Astrocyte of the spinal cord (primary cell): ENCODE results near the gene SLC7A1.
"Not testable (repeated sequence)": the region's sequence is repeated elsewhere in the genome, so short reads cannot be mapped to it uniquely, and the experiment has no call there.

Experiments used
- DNase-seq: peaks from one replicate; pipeline ENCODE4 v3.0.0; 2011; ENCODE audit warnings: low read depth, low spot score
- H3K4me3 ChIP-seq: 2 replicates; pipeline ENCODE4 v1.5.1; 2011; ENCODE audit warnings: low read depth, mild to moderate bottlenecking, low read length, moderate library complexity
- in situ Hi-C: cut with HindIII; loops from 2 replicates; pipeline ENCODE4 v1.10.0; 2017; ENCODE audit warnings: low sequenced_read_pairs
- TF ChIP-seq, protein P1 (sequence below): IDR thresholded peaks from 2 replicates; pipeline ENCODE4 v1.5.1; 2012; ENCODE audit warnings: low read depth, mild to moderate bottlenecking, low read length, inconsistent platforms

The SLC7A1 gene

GRCh38 chr13:29595380-29596063 lies at the start of gene SLC7A1:
Gene SLC7A1, minus strand, starts transcription at chr13:29595688. Its CDS starts 59,500 bp downstream, at chr13:29536188.
- DNase-seq: peak; percentile 88
- TF ChIP-seq, protein P1, sequence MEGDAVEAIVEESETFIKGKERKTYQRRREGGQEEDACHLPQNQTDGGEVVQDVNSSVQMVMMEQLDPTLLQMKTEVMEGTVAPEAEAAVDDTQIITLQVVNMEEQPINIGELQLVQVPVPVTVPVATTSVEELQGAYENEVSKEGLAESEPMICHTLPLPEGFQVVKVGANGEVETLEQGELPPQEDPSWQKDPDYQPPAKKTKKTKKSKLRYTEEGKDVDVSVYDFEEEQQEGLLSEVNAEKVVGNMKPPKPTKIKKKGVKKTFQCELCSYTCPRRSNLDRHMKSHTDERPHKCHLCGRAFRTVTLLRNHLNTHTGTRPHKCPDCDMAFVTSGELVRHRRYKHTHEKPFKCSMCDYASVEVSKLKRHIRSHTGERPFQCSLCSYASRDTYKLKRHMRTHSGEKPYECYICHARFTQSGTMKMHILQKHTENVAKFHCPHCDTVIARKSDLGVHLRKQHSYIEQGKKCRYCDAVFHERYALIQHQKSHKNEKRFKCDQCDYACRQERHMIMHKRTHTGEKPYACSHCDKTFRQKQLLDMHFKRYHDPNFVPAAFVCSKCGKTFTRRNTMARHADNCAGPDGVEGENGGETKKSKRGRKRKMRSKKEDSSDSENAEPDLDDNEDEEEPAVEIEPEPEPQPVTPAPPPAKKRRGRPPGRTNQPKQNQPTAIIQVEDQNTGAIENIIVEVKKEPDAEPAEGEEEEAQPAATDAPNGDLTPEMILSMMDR: peak; percentile 5
- peak within 1 kb of the TSS; percentile 89 for H3K4me3 ChIP-seq
- in situ Hi-C loops: no loop called here

DNA sequence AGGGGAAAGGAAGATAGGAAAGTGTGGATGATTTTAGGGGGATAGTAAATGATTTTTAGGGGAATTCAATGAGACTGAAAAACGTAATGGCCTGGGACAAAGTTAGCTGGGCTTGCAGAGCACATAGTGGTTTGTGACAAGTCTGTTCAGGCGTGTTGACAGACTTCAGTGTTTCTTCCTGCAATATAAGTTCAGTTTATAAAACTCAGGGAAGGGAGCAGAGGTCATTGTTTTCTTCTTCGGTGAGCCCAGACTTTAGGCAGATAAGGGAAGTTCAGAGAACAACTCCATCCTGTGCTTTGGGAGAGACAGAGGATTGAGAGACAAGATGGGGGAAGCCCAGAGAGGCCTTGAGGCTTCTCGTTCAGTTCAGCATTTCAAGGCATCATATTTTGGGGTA lies 45.2 kb upstream of the SLC7A1 start:
- in situ Hi-C loops: no loop called here
- no peak overlapping the region for H3K4me3 ChIP-seq
- no peak for DNase-seq
- TF ChIP-seq, protein P1: no peak

DNA sequence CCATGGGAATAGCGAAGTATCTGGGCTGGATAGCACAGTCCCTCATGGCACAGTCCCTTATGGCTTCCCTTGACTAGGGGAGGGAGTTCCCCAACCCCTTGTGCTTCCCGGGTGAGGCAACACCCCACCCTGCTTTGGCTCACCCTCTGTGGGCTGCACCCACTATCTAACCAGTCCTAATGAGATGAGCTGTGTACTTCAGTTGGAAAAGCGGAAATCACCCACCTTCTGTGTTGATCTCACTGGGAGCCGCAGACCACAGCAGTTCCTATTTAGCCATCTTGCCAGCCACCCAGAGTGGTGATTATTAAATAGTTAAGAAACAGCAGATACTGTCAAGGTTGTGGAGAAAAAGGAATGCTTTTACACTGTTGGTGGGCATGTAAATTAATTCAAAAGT lies 41.3 kb upstream of the SLC7A1 start:
- H3K4me3 ChIP-seq, in situ Hi-C loops, DNase-seq: not testable (repeated sequence)

DNA sequence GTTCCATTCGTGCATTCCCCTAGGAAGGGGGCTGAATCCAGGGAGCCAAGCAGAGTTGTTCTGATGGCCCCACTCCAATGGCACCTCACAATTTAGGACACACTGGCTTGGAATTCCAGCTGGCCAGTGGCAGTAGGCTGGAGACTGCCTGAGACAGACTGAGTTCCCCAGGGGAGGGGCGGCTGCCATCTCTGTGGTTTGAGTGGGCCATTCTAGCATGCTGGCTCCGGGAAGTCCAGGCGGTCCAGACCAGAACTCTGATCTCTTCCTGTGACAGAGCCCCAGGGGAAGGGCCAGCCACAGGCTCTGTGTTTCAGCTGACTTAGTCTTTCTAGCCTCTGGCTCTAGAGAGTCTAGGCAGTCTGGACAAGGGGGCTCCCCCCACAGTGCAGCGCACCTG lies 29.5 kb upstream of the SLC7A1 start:
- in situ Hi-C loops: no loop called here
- no peak overlapping the region for H3K4me3 ChIP-seq
- TF ChIP-seq, protein P1: no peak
- no peak for DNase-seq

- TF ChIP-seq, protein P1: no peak
- DNase-seq: no peak
- in situ Hi-C loops: no loop called here
- no peak overlapping the region for H3K4me3 ChIP-seq
Measured at GRCh38 chr13:29621841-29622240, 26.4 kb upstream of the SLC7A1 start.

GRCh38 chr13:29621051-29621800 lies 25.7 kb upstream of the SLC7A1 start:
- no peak overlapping the region for H3K4me3 ChIP-seq
- in situ Hi-C loops: no loop called here
- TF ChIP-seq, protein P1: no peak
- DNase-seq: peak; percentile 54

DNA sequence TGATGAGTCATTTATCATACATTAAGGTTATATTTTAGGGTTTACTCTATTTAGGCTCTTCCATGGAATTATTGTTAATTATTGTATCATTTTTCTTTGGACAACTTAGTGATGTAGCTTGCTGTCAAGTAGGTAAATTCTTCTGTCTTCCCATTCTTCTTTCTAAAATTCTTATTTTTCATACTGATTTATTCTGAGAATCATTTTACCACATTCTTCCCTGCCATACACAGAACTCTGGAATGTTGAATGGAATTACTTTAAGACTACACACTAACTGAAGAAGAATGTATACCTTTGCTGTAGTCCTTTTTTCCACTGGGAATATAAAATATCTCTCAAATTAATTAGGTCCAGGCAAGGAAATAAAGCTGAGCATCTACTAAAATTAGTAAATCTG lies 24.5 kb upstream of the SLC7A1 start:
- no peak overlapping the region for H3K4me3 ChIP-seq
- in situ Hi-C loops: no loop called here
- peak; percentile 29 for DNase-seq
- TF ChIP-seq, protein P1: no peak
